ENCODE measurements around the gene BPIFB6.

BPIFB6 gene

DNA sequence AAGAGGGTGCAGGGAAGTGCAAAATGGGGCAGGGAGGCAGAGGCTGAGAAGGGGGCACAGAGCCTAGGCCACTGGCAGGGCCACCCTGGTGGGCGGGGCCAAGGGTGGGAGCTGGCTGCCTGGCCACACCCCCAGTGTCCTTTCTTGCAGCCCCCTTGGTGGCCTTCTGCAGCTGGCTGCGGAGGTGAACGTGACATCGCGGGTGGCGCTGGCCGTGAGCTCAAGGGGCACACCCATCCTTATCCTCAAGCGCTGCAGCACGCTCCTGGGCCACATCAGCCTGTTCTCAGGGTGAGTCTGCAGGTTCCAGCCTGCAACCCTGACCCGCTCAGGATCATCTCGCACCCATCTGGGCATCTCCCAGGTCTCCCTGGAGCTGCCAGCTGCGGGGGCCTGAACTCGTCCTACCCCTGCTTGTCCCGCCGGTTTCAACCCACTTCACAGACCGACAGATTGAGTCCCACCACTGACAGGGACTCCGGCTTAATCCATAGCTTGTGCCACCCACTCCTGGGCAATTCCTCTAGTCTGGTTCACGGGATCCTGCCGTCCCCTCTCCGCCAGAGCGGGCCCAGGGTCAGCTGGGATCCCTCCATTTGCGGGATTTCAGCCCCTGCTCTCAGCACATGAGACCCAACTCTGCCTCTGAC, 28.4 kb downstream of the BPIFB6 start:
- no peak for DNase-seq (ENCODE audit: low read depth in 2 of 2)

DNA sequence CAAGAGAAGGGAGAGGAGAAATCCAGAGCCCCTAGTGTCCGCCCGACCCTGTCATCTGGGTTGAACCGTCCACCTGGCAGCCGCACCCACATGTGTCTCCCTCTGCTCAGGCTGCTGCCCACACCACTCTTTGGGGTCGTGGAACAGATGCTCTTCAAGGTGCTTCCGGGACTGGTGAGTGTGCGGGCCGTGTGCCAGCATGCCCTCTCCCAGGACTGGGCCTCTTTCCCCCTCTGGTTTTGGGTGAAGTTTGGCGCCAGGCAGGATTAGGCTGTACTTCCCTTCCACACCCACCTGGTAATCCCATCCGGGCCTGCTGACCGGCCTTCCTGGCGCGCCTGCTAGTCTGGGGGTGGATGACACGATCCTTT, 30.2 kb downstream of the BPIFB6 start:
- DNase-seq (ENCODE audit: low read depth in 2 of 2): no peak

DNA sequence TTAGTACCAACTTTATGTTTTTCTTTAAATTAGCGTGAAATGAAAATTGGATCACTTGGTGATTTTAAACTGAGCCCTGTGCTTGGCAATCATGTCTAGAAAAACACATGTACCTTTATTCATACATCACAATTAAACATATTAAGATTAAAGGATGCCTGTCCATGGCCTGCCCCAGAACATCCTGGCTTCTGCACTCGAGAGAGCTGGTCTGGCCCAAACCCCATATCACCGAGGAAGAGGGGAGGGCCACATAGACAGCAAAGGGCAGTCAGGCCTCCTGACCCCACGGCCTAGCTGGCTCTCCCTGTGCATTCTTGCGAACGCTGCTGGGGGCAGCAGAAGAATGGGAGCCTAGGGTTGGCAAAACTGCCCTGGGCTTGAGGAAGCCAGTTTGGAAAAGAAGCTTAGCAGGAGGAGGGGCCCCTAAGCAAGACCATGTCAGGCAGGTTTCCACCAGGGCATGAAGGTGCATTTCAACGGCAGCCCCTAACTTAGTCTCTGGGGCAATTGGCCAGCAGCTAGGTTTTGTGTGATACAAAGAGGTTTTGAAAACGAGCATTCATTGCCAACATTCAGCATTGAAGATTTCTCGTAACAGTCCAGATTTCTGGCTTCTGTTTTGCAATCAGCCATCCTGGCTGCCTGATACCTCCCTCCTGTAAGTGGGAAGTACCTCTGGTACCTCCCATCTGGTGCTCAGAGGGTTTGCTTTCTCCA, 30.8 kb downstream of the BPIFB6 start:
- no peak for DNase-seq (ENCODE audit: low read depth in 2 of 2)

DNA sequence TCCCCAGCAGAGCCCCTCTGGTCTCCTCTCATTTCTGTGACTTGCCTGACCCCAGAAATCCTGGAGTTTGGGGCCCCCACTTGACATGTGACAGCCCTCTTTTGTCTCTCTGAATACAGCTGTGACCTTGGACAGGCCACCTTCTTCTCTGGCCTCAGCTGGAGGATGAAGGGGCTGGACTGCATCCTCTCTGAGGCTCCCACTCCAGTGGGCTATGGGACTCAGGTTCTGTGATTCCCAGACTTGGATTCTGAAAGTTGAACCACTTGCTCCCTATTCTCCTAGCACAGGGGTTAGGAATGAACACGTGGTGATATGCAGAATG, 31.3 kb downstream of the BPIFB6 start:
- no peak for DNase-seq (ENCODE audit: low read depth in 2 of 2)

DNA sequence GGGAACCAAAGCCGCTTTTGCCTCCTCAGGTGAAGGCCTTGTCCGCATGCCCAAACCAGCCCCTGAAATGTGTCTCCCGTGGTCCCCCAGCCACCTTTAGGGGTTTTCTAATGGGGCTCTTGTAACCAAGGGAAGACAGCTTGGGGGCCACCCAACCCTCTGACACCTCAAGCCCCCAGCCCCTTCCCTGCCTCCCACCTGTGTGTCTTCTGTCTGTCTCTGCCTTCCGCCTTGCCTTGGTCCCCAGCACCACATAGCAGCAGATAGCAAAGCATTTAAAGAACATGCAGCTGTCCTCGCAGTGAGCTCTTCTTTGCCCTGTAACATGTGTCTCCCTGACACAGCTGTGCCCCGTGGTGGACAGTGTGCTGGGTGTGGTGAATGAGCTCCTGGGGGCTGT, 31.8 kb downstream of the BPIFB6 start:
- no peak for DNase-seq (ENCODE audit: low read depth in 2 of 2)

DNA sequence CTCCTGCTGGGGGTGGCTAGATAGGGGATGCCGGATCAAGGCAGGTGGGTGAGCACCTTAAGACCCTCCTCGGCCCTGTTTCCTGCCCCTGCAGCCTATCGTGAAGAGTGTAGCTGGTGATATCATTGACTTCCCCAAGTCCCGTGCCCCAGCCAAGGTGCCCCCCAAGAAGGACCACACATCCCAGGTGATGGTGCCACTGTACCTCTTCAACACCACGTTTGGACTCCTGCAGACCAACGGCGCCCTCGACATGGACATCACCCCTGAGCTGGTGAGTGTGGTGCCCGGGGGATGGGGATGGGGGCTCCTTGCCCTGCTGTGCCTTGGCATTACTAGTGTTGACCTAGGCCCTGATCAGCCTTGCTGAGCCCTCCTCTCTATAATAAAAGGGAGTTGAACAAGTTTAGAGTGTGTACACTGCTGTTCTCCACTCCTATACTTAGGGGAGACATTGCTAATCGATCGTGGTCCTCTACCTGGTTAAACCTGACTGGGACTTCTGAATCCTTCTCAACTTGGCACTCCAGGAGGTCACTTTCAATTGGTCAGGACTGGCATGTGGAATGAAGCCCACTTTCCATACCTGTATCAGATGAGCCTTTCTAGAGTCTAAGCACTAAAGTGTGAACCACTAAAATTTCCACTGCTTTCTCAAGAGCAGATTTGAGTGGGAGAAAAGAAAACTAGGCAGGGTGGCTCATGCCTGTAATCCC, 33.3 kb downstream of the BPIFB6 start:
- no peak for DNase-seq (ENCODE audit: low read depth in 2 of 2)

DNA sequence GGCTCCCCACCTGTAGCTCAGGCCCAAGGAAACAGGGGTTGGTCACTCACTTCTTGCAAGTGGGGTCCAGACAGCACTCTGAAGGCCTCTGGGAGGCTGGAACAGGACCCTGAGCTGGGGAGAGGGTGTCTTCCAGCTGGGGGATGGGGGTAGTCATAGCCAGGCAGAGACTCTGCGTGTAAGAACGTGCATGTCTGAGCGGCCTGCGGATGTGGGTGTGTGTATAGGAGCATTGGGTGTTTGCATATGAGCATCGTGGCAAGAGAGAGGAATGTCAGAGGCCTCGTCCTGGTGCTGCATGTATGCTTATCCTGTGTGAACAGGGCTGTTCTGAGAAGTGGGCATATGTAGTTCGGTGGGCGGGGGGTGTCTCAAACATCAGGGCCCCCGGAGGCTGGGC, 34.3 kb downstream of the BPIFB6 start:
- DNase-seq (ENCODE audit: low read depth in 2 of 2): no peak

DNA sequence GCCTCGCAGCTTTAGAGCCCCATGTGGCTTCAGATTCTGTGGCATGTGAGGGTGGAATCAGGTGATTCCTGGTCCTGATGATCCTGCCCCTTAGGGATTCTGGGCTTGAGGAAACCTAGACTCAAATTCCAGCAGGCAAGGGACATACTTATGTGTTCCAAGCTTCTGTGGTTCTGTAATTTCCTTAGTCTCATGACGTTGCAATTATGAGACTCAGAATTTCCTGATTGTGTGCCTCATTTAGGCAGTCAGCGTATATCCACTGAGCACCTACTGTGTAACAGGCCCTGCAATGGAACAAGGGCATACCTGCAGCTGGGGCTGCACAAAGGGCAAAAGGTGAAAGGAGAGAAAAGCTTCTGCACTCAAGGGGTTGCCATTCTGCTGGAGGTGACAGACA, 36.4 kb downstream of the BPIFB6 start:
- DNase-seq (ENCODE audit: low read depth in 2 of 2): no peak

DNA sequence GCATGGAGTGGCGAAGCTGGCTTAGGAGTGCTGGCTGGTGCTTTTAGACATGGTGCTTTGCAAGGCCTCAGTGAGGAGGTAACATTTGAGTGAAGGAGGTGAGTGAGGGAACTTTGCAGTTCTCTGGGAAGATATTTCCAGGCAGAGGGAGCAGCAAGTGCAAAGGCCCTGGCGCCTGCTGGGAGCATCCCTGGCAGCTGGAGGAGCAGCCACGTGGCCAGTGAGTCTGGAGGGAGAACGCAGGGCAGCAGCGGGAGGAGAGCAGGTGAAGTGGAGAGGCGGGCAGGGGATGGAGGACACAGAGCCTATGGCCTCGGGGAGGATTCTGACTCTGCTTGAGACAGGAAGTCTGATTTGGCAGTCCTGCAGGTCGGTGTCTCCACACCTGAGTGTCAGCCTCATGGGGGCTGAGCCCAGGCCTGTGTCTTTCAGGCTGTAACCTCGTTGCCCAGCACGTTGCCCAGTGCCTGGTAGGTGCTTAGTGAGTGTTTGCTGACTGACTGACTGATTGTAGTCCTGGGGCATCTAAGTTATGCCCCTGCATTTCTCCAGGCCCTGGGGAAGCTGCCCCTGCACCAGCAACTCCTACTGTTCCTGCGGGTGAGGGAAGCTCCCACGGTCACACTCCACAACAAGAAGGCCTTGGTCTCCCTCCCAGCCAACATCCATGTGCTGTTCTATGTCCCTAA, 36.9 kb downstream of the BPIFB6 start:
- no peak for DNase-seq (ENCODE audit: low read depth in 2 of 2)

DNA sequence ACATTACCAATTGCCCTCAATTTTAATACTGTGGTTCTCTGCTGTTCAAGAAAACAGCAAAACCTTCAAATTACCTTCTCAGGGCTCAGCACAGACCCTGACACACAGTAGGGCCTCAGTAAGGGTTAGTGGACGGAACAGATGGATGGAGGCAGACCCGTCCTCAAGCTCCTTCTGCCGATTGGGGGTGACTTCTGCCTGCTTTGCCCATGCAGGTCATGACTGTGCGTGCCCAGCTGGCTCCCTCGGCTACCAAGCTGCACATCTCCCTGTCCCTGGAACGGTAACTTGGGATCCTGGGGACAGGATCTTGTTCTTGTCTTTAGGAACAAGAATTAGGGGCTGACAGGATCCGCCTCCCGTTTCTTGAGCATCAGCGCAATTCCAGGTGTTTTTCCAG, 38.2 kb downstream of the BPIFB6 start:
- no peak for DNase-seq (ENCODE audit: low read depth in 2 of 2)

DNA sequence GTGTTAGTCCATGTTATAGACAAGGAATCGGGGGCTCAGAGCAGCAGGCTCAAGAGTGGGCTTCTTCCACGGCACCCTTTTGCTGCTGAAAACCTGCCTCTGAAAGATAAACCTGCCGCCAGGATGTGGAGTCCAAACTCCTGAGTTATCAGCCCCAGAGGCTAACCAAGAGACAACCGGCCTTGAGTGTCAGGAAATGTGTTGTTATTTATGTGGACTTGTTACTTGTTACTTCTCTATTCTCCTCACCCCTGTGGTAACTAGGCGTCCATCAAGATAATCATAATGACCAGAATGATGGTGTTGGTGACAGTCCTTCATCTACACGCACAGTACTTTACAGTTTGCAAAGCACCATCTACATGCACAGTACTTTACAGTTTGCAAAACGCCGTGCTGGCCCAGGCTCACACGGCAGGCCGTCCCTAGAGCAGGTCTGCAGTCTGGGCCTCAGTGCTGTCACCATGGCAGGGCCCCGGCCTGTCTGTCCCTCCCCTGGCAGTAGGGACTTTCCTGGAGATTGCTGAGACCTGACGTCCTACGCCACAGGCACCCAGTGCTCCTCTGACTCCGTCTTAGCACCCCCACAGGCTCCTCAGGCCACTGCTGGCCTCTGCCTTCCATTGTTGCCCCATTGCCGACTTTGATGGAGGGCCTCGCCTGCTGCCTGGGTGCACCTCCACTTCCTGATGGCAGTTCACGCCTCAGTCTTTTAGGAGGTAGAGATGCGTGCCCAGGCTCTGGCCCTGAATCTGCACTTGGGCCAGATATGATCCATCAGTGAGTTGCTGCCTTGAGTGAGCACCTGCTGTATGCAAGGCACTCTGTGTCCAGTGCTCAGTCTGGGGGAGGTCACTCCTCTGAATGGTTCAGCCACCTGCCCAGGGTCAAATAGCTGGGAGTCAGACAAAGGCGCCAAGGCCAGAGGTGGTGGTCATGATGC, 38.9 kb downstream of the BPIFB6 start:
- no peak for DNase-seq (ENCODE audit: low read depth in 2 of 2)

DNA sequence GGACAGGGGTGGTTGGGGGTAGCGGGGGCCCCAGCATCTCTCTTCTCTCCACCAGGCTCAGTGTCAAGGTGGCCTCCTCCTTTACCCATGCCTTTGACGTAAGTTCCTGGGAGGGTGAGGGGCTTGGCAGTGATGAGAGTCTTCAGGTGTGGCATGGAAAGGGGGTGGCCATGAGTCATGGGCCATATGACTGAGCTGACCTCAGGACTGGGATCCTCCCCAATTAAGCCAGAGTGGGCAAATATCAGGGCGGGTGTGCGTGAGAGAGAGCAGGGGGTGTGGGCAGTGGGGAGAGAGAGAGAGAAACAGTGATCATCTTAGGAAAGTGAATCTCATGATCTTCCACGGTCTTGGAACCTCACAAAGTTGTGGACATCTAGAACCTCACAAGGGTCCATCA, 39.8 kb downstream of the BPIFB6 start:
- DNase-seq (ENCODE audit: low read depth in 2 of 2): no peak

DNA sequence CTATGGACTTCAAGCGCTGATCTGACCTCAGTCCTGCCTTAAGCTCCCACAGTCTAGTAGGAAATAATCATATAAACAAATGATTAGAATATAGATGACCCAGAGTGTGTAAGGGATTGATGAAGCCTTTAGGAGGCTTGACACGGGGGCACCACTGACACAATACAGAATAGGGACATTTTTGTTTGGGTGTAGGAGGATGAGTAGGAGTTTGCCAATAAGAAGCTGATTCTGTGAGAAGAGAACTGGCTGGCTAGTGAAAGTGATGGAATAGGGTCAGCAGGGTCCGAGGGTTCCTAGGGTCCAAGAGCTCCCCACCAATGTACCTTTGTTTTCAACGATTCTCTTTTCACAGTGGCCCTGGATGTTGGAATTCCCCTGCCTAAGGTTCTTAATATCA, 40.9 kb downstream of the BPIFB6 start:
- DNase-seq (ENCODE audit: low read depth in 2 of 2): no peak

DNA sequence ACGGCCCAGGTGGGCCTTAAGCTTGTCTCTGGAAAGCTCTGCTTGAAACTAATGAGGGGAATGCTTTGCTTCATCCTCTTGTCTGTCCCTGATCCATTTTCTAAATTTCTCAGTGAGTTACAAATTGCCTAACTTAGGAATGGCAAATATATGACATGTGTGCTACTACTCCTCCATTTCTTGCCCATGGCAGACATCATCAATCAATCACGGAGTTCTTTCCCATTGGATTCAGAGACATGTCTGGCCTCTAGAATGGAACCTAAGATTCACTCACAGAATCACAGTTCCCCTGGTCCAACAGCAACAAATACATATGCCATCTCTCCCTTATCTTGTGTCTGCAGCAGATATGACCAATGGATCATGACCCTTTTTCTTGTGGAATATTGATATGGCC, 41.4 kb downstream of the BPIFB6 start:
- DNase-seq (ENCODE audit: low read depth in 2 of 2): no peak

DNA sequence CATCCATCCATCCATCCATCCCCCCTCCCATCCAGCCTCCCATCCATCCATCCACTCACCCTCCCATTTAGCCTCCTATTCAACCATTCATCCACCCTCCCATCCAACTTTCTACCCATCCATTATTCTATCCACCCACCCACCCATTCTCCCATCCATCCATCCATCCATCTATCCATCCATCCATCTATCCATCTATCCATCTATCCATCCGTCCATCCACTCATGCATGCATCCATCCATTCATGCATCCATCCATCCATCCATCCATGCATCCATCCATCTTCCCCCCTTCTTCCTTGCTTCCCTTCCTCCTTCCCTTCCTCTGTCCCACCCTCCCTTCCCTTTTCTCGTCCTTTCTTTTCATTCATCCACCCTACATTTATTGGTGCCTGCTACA, 43.2 kb downstream of the BPIFB6 start:
- DNase-seq (ENCODE audit: low read depth in 2 of 2): no peak

DNA sequence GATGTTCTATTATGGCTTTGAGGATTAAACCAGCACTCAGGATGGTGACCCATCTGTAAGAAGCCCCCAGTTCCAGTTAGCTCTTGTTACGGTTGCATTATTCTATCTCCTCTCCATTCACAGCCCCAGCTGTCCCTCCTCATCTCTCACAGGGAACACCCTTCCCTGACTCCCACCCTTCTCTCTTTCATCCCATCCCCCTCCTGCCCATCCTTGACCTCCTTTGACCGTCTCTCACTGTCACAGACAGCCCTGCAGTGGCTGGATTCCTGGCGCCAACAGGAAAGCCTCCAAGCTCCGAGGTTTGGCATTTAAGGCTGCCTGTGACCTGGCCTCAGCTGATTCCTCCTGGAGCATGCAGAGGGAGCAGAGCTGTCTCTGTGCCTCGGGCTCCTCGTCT, 43.8 kb downstream of the BPIFB6 start:
- DNase-seq (ENCODE audit: low read depth in 2 of 2): no peak

DNA sequence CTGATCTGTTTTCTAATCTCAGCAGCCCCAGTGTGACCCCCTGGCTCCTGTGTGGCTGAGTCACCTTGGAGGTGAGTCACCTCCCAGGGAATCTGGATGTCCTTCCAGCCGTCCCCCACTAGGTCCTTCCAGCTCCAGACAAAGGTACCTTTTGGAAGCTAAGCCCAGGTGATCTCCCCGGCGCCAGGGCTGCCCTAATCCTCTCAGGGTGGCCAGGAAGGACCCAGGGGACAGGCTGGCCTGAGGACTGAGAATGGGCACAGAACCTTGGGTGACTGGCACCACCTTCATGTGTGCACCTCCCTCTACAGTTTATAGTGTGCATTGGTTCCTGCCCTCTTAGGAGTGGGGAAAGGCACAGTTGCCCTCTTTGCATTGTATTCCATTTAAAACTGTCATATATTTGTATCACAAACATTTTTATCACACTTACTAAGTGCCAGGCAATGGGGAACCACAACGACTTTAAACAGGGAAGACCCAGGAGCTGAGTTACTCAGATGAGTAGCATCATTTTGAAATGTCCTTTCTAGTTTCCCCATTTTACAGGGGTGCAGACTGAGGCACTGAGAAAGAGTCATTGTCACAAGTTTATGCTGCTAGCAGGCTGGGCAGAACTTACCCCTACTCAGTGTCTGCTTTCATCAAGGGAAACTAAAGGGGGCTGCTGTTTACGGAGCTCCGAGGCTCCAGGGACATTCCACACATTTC, 45.4 kb downstream of the BPIFB6 start:
- no peak for DNase-seq (ENCODE audit: low read depth in 2 of 2)

DNA sequence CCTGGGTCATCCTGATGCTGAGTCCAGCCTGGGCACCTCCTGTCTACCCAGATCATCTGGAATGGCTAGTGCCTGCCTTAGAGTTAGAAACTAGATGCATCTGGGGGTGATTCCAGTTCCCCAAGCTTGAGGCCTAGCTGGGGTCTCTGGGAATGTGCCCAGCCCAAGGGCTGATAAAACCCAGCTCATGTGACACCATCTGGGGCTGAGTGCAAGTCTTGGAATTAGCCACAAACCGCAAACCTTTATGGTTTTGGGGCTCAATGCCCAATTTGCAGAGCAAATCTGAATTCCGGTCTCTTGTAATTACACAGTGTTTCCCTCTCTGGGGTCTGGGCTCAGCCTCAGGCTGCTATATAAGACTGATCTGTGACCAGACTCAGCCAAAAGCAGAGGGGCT, 47.8 kb downstream of the BPIFB6 start, which contains the start of gene BPIFB4:
Gene BPIFB4, plus strand, starts transcription at position 385 of the 400 bp plus-strand sequence. CDS start 1,884 bp downstream, outside the sequence.
- DNase-seq (ENCODE audit: low read depth in 2 of 2): no peak

DNA sequence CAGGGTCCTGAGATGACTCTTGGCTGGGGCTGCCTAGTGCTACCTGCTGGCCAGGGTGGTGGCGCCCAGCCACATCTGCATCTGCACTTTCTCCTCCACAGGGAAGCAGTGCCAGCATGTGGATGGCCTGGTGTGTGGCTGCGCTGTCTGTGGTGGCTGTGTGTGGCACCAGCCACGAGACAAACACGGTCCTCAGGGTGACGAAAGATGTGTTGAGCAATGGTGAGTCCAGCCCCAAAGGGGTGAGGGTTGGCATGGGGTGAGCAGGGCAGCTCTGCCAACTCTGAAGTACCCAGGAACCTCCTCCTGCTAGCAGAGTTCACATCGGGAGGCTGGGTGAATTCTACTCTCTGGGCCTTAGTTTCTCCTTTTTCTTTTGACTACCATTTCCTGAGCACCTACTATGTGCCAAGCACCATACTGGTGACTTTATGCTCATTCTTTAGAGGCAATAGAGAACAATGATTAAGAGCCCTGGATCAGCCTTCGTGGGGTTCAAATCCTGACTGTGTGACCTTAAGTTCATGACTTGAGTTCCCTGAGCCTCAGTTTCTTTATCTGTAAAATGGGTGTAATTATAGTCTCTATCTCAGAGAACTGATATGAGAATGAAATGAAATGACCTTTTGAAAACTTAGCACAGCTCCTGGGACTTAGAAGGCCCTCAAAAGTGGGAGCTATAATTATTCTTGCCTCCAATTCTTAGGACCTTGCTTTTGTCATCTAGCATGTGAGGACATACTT, 50.1 kb downstream of the BPIFB6 start:
- no peak for DNase-seq (ENCODE audit: low read depth in 2 of 2)

DNA sequence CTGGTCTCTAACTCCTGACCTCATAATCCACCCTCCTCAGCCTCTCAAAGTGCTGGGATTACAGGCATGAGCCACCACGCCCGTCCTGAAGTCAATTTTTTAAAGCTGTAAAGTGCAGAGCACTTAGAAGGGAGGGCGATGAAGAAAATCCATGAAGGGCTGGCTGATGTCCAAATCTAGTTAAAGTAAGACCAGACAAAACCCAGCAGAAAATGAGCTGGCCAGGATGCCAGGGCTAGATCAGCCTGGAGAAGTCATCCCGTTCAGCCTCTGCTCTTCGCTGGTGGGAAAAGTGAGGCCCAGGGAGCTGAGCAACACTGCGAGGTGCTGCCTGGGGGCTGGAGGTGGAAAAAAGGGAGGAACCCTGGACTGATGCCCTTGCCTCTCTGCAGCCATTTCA, 51.1 kb downstream of the BPIFB6 start:
- DNase-seq (ENCODE audit: low read depth in 2 of 2): no peak

All from stimulated activated CD8-positive, alpha-beta memory T cell treated with anti-CD3 and anti-CD28 coated beads, Interleukin-7, amount 100 ng/mL, for 1 hour (primary cell).